DOHH2 (cell line): ENCODE measurements around the gene CDH5.

ENCODE experiments used
- EZH2phosphoT487 ChIP-seq: fragments of 200-600 bp; sonication (generic); IDR thresholded peaks from 2 replicates; pipeline ENCODE4 v1.6.1; 2017; ENCODE audit warnings: borderline replicate concordance, mild to moderate bottlenecking, antibody characterized with exemption, low read length, moderate library complexity, mixed read lengths
- TF ChIP-seq, protein P1 (sequence below): fragments of 200-600 bp; sonication (generic); IDR thresholded peaks from one replicate; pipeline ENCODE4 v1.5.1; 2014; ENCODE audit warnings: antibody characterized with exemption, mild to moderate bottlenecking, low read depth, low read length; ENCODE audit not compliant: poor library complexity, severe bottlenecking

DNA sequence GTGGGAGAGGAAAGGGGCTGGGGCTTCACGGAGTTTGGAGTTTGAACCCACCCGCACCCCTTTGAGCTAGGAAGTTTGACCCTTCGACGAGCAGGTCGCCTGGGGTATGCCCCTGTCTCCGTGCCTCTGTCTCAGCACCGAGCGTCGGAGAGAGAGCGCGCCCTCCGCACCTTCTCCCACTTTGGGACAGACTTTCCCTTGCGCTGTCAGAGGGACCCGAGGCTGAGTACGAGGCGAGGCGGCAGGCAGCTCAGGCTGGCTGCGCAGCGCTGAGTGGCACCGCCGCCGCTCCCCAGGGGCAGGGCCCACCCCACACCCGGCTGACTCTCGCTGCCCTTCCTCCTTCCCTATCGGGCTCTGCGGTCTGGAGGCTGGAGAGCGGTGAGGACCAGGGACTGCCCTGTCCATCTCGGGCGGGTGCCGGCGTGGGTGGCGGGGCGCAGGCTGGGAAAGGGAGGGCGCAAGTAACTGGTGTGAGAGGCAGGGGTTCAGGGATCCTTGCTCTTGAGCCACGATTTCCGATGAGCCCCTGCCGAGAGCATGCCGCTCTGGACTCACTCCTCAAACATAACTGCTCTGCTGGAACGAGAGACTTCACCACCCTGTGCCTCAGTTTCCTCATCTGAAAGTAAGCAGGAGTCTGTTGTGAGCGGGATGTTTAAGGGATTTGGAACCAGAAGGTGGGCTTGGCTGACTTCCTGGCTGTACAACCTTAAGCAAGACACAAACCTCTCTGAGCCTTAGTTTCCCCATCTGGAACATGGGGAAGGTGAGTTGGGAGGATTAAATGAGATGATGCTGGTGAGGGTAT, 61.6 kb downstream of the CDH5 start:
- TF ChIP-seq, protein P1, sequence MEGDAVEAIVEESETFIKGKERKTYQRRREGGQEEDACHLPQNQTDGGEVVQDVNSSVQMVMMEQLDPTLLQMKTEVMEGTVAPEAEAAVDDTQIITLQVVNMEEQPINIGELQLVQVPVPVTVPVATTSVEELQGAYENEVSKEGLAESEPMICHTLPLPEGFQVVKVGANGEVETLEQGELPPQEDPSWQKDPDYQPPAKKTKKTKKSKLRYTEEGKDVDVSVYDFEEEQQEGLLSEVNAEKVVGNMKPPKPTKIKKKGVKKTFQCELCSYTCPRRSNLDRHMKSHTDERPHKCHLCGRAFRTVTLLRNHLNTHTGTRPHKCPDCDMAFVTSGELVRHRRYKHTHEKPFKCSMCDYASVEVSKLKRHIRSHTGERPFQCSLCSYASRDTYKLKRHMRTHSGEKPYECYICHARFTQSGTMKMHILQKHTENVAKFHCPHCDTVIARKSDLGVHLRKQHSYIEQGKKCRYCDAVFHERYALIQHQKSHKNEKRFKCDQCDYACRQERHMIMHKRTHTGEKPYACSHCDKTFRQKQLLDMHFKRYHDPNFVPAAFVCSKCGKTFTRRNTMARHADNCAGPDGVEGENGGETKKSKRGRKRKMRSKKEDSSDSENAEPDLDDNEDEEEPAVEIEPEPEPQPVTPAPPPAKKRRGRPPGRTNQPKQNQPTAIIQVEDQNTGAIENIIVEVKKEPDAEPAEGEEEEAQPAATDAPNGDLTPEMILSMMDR = no peak
- no peak for TF ChIP-seq EZH2phosphoT487
